AG09309 (cell line): Measurements from ENCODE around the gene ITPRIPL2.

Experiments
- DNase-seq: peaks from one replicate; pipeline ENCODE4 v3.0.0-alpha.2; 2010; ENCODE audit warnings: low read depth
- H3K4me3 ChIP-seq: 2 replicates; pipeline ENCODE4 v1.5.1; 2011; ENCODE audit warnings: mild to moderate bottlenecking, low read depth, low read length, moderate library complexity; ENCODE audit not compliant: control insufficient read depth
- TF ChIP-seq, protein P1 (sequence below): IDR thresholded peaks from 2 replicates; pipeline ENCODE4 v1.5.1; 2011; ENCODE audit warnings: mild to moderate bottlenecking, low read depth, low read length, inconsistent platforms; ENCODE audit not compliant: insufficient read depth, control insufficient read depth; ENCODE audit errors: missing control alignments

ITPRIPL2 gene

DNA sequence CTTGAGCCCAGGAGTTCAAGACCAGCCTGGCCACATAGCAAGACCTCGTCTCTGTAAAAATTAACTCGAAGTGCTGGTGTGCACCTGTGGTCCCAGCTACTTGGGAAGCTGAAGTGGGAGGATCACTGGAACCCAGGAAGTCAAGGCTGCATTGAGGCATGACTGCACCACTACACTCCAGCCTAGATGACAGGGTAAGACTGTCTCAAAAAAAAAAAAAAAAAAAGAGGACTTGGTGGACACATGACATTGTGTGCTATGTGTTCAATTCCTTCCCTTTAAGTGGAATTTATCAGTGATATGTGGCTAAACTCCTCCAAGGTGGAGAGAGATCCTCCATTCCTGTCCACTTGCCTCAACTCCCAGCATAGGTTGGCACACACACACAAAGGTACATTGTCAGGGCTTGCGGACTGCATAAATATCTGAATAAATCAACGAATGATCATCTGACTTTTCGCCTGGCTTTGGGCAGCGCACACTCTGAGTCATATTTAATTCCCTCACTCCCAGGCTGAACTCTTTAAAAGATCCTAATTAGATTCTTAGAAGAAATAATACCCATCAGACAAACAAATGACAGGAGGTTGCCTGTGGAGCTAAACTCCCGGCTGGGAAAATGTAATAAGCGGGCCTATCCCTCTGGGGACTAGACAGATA is 29.3 kb downstream of the ITPRIPL2 start:
- no peak for DNase-seq
- TF ChIP-seq, protein P1, sequence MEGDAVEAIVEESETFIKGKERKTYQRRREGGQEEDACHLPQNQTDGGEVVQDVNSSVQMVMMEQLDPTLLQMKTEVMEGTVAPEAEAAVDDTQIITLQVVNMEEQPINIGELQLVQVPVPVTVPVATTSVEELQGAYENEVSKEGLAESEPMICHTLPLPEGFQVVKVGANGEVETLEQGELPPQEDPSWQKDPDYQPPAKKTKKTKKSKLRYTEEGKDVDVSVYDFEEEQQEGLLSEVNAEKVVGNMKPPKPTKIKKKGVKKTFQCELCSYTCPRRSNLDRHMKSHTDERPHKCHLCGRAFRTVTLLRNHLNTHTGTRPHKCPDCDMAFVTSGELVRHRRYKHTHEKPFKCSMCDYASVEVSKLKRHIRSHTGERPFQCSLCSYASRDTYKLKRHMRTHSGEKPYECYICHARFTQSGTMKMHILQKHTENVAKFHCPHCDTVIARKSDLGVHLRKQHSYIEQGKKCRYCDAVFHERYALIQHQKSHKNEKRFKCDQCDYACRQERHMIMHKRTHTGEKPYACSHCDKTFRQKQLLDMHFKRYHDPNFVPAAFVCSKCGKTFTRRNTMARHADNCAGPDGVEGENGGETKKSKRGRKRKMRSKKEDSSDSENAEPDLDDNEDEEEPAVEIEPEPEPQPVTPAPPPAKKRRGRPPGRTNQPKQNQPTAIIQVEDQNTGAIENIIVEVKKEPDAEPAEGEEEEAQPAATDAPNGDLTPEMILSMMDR = no peak
- H3K4me3 ChIP-seq = no peak overlapping the region

- no peak overlapping the region for H3K4me3 ChIP-seq
- DNase-seq = no peak
- TF ChIP-seq, protein P1 = no peak
Measured at GRCh38 chr16:19143599-19143956, 29.8 kb downstream of the ITPRIPL2 start.

DNA sequence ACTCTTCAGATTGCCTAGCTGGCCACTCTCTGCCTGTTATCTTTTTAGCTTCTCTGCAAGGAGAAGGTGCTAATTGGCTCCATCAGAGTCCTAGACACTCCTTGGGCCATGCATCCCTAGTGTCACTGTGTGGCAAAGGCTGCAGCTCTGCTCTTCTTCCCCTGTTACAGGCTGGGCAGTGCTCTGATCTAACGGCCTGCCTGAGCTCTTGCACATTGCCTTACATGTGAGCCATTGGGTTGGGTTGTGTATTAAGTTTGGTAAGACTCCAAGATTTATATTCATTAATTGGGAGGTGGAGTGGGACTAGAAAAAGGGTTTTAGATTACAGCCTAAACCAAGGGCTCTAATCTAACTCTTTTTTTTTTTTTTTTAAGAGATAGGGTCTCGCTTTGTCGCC is 31.2 kb downstream of the ITPRIPL2 start:
- no peak overlapping the region for H3K4me3 ChIP-seq
- TF ChIP-seq, protein P1 = no peak
- no peak for DNase-seq

GRCh38 chr16:19147126-19147525 is 33.4 kb downstream of the ITPRIPL2 start:
- DNase-seq = no peak
- no peak overlapping the region for H3K4me3 ChIP-seq
- TF ChIP-seq, protein P1 = no peak

GRCh38 chr16:19147627-19148026 is 33.9 kb downstream of the ITPRIPL2 start:
- no peak overlapping the region for H3K4me3 ChIP-seq
- TF ChIP-seq, protein P1 = no peak
- DNase-seq = no peak

GRCh38 chr16:19148189-19148588 is 34.4 kb downstream of the ITPRIPL2 start:
- DNase-seq = no peak
- H3K4me3 ChIP-seq = no peak overlapping the region
- TF ChIP-seq, protein P1 = no peak
